ENCODE measurements around the gene SEC31A.

- no peak for TF ChIP-seq CTCF (IDR thresholded peaks at IDR 0.05)
- TF ChIP-seq POLR2AphosphoS5 (IDR thresholded peaks at IDR 0.05) = no peak
These were observed 18.4 kb upstream of the SEC31A start for GRCh38 chr4:82909326-82909725.

Data from sigmoid colon (tissue), 4 donors.